ENCODE results near the gene YTHDF2. TPM values are rescaled to one million over a fixed set of nuclear protein-coding genes. Genes with fewer than 3 reads are reported as not detected.

YTHDF2 gene
- total RNA-seq, 1 donor from 2014 or later = 150 TPM

- no peaks in the 10 kb centered on the region for H3K27me3 Mint-ChIP-seq (ENCODE audit: low read depth)
- no peak overlapping the region for H3K27ac Mint-ChIP-seq (ENCODE audit: unreplicated experiment)
- no peak overlapping the region for H3K4me3 Mint-ChIP-seq
- TF ChIP-seq CTCF (conservative IDR thresholded peaks at IDR 0.05) = no peak
- H3K4me1 Mint-ChIP-seq = peaks cover 3% of the 10 kb centered on the region
- no peaks in the 10 kb centered on the region for H3K9me3 Mint-ChIP-seq
- DNase-seq (ENCODE audit: low read depth, low spot score) = no peak
- H3K36me3 Mint-ChIP-seq (ENCODE audit: low read depth) = peaks cover 6% of the 10 kb centered on the region
Observed at GRCh38 chr1:28775121-28775942, 38.6 kb downstream of the YTHDF2 start.

GRCh38 chr1:28776341-28776740 lies 39.6 kb downstream of the YTHDF2 start:
- H3K4me1 Mint-ChIP-seq = peaks cover 10% of the 10 kb centered on the region
- H3K9me3 Mint-ChIP-seq = no peaks in the 10 kb centered on the region
- H3K27me3 Mint-ChIP-seq (ENCODE audit: low read depth) = no peaks in the 10 kb centered on the region
- no peak for TF ChIP-seq CTCF (conservative IDR thresholded peaks at IDR 0.05)
- peaks cover 6% of the 10 kb centered on the region for H3K36me3 Mint-ChIP-seq (ENCODE audit: low read depth)
- DNase-seq (ENCODE audit: low read depth, low spot score) = no peak
- H3K27ac Mint-ChIP-seq (ENCODE audit: unreplicated experiment) = no peak overlapping the region
- no peak overlapping the region for H3K4me3 Mint-ChIP-seq

- Mint-ChIP-seq H3K27ac (ENCODE audit: unreplicated experiment) (no peak overlapping the region), H3K4me1 (peaks cover 18% of the 10 kb centered on the region), H3K4me3 (no peak overlapping the region), H3K9me3 (no peaks in the 10 kb centered on the region), H3K27me3 (ENCODE audit: low read depth) (no peaks in the 10 kb centered on the region), H3K36me3 (ENCODE audit: low read depth) (peaks cover 6% of the 10 kb centered on the region)
- DNase-seq (ENCODE audit: low read depth, low spot score) = no peak
- no peak for TF ChIP-seq CTCF (conservative IDR thresholded peaks at IDR 0.05)
Observed at GRCh38 chr1:28778021-28778420, 41.3 kb downstream of the YTHDF2 start.

- Mint-ChIP-seq H3K9me3 (no peaks in the 10 kb centered on the region), H3K4me1 (peaks cover 18% of the 10 kb centered on the region), H3K36me3 (ENCODE audit: low read depth) (peaks cover 4% of the 10 kb centered on the region), H3K27ac (ENCODE audit: unreplicated experiment) (no peak overlapping the region), H3K4me3 (no peak overlapping the region), H3K27me3 (ENCODE audit: low read depth) (no peaks in the 10 kb centered on the region)
- DNase-seq (ENCODE audit: low read depth, low spot score) = no peak
- TF ChIP-seq CTCF (conservative IDR thresholded peaks at IDR 0.05) = no peak
Observed at GRCh38 chr1:28779751-28780408, 43.1 kb downstream of the YTHDF2 start.

- Mint-ChIP-seq H3K9me3 (no peaks in the 10 kb centered on the region), H3K4me1 (peaks cover 26% of the 10 kb centered on the region), H3K27me3 (ENCODE audit: low read depth) (no peaks in the 10 kb centered on the region), H3K4me3 (no peak overlapping the region), H3K36me3 (ENCODE audit: low read depth) (no peaks in the 10 kb centered on the region), H3K27ac (ENCODE audit: unreplicated experiment) (no peak overlapping the region)
- no peak for DNase-seq (ENCODE audit: low read depth, low spot score)
- no peak for TF ChIP-seq CTCF (conservative IDR thresholded peaks at IDR 0.05)
Observed at GRCh38 chr1:28781305-28781704, 44.6 kb downstream of the YTHDF2 start.

All from neural crest cell (in vitro differentiated cells).